ENCODE data around the gene ACAP1. TPM values are rescaled to one million over a fixed set of nuclear protein-coding genes. Genes with fewer than 3 reads are reported as not detected.

Gene ACAP1
- total RNA-seq, 1 experiment from 2014 or later: 58.6 TPM

DNA sequence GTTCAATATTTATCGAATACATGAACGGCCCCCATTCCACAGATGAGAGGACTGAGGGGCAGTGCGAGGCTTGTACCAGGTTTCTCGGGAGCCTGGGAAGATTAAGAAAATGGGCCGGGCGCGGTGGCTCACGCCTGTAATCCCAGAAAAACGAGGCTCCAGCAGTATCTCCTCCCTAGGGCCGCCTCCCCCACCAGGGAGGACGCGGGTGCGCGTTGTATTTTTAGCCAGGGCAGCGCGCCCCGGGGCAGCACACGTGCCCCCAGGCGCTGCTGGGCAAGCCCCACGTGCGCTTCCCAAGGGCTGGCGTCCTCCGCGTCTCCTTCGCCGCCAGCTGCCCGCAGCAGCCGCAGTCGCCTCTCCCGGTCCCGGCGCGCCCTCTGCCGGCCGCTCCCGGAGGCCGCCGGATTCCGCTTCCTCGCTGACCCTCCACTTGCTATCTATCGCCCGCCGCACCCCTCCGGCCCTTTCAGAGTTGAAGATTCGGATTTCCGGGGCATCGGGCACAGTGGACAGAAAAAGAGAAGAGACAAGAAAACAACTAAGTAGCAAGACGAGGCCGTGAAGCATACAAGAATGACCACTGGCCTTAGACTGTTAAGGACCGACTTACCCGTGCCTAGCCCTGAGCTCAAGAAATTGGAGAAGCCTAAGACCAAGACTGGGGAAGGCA is 40.0 kb upstream of the ACAP1 start (continued):
- TF ChIP-seq, protein P1, sequence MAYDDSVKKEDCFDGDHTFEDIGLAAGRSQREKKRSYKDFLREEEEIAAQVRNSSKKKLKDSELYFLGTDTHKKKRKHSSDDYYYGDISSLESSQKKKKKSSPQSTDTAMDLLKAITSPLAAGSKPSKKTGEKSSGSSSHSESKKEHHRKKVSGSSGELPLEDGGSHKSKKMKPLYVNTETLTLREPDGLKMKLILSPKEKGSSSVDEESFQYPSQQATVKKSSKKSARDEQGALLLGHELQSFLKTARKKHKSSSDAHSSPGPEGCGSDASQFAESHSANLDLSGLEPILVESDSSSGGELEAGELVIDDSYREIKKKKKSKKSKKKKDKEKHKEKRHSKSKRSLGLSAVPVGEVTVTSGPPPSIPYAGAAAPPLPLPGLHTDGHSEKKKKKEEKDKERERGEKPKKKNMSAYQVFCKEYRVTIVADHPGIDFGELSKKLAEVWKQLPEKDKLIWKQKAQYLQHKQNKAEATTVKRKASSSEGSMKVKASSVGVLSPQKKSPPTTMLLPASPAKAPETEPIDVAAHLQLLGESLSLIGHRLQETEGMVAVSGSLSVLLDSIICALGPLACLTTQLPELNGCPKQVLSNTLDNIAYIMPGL (CRISPR knock-in tag; IDR thresholded peaks at IDR 0.05): peak; percentile 92
- TF ChIP-seq ZNF121 (CRISPR knock-in tag; IDR thresholded peaks at IDR 0.05) (0 out of 2 replicates have a peak, but pooled peaks have one; percentile 20), NR2C2 (CRISPR knock-in tag; IDR thresholded peaks at IDR 0.05) (no peak), ZNF219 (CRISPR knock-in tag; IDR thresholded peaks at IDR 0.05; ENCODE audit: borderline replicate concordance) (0 out of 2 replicates have a peak, but pooled peaks have one; percentile 16), NFYB (CRISPR knock-in tag; conservative IDR thresholded peaks at IDR 0.05; ENCODE audit: low read depth) (no peak), CREB1 (CRISPR knock-in tag; IDR thresholded peaks at IDR 0.05) (no peak), RORB (CRISPR knock-in tag; IDR thresholded peaks at IDR 0.05) (no peak), ZNF317 (CRISPR knock-in tag; IDR thresholded peaks at IDR 0.05; ENCODE audit: borderline replicate concordance, low read depth) (peak; percentile 27; the same call in 1 of the 2 replicates), MYBL2 (CRISPR knock-in tag; IDR thresholded peaks at IDR 0.05) (peak; percentile 84; the same call in 1 of the 2 replicates), GTF2I (CRISPR knock-in tag; conservative IDR thresholded peaks at IDR 0.05) (peak; percentile 68; the same call in 1 of the 2 replicates), ZNF396 (CRISPR knock-in tag; IDR thresholded peaks at IDR 0.05; ENCODE audit: borderline replicate concordance) (no peak), ESRRA (CRISPR knock-in tag; IDR thresholded peaks at IDR 0.05; ENCODE audit: borderline replicate concordance) (peak; percentile 80), MXD4 (CRISPR knock-in tag; IDR thresholded peaks at IDR 0.05; ENCODE audit: borderline replicate concordance) (no peak), NR3C1 (CRISPR knock-in tag; conservative IDR thresholded peaks at IDR 0.05; ENCODE audit: low read depth) (peak; percentile 66; the same call in 1 of the 2 replicates)
- TF ChIP-seq, protein P2, sequence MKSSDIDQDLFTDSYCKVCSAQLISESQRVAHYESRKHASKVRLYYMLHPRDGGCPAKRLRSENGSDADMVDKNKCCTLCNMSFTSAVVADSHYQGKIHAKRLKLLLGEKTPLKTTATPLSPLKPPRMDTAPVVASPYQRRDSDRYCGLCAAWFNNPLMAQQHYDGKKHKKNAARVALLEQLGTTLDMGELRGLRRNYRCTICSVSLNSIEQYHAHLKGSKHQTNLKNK (CRISPR knock-in tag; IDR thresholded peaks at IDR 0.05): no peak
- TF ChIP-seq, protein P3, sequence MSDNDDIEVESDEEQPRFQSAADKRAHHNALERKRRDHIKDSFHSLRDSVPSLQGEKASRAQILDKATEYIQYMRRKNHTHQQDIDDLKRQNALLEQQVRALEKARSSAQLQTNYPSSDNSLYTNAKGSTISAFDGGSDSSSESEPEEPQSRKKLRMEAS (CRISPR knock-in tag; IDR thresholded peaks at IDR 0.05): peak; percentile 96
- TF ChIP-seq, protein P4, sequence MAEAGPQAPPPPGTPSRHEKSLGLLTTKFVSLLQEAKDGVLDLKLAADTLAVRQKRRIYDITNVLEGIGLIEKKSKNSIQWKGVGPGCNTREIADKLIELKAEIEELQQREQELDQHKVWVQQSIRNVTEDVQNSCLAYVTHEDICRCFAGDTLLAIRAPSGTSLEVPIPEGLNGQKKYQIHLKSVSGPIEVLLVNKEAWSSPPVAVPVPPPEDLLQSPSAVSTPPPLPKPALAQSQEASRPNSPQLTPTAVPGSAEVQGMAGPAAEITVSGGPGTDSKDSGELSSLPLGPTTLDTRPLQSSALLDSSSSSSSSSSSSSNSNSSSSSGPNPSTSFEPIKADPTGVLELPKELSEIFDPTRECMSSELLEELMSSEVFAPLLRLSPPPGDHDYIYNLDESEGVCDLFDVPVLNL (CRISPR knock-in tag; IDR thresholded peaks at IDR 0.05; ENCODE audit: borderline replicate concordance, low read depth): no peak
- TF ChIP-seq, protein P5, sequence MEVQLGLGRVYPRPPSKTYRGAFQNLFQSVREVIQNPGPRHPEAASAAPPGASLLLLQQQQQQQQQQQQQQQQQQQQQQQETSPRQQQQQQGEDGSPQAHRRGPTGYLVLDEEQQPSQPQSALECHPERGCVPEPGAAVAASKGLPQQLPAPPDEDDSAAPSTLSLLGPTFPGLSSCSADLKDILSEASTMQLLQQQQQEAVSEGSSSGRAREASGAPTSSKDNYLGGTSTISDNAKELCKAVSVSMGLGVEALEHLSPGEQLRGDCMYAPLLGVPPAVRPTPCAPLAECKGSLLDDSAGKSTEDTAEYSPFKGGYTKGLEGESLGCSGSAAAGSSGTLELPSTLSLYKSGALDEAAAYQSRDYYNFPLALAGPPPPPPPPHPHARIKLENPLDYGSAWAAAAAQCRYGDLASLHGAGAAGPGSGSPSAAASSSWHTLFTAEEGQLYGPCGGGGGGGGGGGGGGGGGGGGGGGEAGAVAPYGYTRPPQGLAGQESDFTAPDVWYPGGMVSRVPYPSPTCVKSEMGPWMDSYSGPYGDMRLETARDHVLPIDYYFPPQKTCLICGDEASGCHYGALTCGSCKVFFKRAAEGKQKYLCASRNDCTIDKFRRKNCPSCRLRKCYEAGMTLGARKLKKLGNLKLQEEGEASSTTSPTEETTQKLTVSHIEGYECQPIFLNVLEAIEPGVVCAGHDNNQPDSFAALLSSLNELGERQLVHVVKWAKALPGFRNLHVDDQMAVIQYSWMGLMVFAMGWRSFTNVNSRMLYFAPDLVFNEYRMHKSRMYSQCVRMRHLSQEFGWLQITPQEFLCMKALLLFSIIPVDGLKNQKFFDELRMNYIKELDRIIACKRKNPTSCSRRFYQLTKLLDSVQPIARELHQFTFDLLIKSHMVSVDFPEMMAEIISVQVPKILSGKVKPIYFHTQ (CRISPR knock-in tag; IDR thresholded peaks at IDR 0.05): no peak
- TF ChIP-seq, protein P6, sequence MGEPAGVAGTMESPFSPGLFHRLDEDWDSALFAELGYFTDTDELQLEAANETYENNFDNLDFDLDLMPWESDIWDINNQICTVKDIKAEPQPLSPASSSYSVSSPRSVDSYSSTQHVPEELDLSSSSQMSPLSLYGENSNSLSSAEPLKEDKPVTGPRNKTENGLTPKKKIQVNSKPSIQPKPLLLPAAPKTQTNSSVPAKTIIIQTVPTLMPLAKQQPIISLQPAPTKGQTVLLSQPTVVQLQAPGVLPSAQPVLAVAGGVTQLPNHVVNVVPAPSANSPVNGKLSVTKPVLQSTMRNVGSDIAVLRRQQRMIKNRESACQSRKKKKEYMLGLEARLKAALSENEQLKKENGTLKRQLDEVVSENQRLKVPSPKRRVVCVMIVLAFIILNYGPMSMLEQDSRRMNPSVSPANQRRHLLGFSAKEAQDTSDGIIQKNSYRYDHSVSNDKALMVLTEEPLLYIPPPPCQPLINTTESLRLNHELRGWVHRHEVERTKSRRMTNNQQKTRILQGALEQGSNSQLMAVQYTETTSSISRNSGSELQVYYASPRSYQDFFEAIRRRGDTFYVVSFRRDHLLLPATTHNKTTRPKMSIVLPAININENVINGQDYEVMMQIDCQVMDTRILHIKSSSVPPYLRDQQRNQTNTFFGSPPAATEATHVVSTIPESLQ (CRISPR knock-in tag; IDR thresholded peaks at IDR 0.05): no peak
- TF ChIP-seq, protein P7, sequence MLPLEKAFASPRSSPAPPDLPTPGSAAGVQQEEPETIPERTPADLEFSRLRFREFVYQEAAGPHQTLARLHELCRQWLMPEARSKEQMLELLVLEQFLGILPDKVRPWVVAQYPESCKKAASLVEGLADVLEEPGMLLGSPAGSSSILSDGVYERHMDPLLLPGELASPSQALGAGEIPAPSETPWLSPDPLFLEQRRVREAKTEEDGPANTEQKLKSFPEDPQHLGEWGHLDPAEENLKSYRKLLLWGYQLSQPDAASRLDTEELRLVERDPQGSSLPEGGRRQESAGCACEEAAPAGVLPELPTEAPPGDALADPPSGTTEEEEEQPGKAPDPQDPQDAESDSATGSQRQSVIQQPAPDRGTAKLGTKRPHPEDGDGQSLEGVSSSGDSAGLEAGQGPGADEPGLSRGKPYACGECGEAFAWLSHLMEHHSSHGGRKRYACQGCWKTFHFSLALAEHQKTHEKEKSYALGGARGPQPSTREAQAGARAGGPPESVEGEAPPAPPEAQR (CRISPR knock-in tag; IDR thresholded peaks at IDR 0.05): no peak
- TF ChIP-seq, protein P8, sequence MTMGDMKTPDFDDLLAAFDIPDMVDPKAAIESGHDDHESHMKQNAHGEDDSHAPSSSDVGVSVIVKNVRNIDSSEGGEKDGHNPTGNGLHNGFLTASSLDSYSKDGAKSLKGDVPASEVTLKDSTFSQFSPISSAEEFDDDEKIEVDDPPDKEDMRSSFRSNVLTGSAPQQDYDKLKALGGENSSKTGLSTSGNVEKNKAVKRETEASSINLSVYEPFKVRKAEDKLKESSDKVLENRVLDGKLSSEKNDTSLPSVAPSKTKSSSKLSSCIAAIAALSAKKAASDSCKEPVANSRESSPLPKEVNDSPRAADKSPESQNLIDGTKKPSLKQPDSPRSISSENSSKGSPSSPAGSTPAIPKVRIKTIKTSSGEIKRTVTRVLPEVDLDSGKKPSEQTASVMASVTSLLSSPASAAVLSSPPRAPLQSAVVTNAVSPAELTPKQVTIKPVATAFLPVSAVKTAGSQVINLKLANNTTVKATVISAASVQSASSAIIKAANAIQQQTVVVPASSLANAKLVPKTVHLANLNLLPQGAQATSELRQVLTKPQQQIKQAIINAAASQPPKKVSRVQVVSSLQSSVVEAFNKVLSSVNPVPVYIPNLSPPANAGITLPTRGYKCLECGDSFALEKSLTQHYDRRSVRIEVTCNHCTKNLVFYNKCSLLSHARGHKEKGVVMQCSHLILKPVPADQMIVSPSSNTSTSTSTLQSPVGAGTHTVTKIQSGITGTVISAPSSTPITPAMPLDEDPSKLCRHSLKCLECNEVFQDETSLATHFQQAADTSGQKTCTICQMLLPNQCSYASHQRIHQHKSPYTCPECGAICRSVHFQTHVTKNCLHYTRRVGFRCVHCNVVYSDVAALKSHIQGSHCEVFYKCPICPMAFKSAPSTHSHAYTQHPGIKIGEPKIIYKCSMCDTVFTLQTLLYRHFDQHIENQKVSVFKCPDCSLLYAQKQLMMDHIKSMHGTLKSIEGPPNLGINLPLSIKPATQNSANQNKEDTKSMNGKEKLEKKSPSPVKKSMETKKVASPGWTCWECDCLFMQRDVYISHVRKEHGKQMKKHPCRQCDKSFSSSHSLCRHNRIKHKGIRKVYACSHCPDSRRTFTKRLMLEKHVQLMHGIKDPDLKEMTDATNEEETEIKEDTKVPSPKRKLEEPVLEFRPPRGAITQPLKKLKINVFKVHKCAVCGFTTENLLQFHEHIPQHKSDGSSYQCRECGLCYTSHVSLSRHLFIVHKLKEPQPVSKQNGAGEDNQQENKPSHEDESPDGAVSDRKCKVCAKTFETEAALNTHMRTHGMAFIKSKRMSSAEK (CRISPR knock-in tag; IDR thresholded peaks at IDR 0.05; ENCODE audit: borderline replicate concordance): no peak
- TF ChIP-seq, protein P9, sequence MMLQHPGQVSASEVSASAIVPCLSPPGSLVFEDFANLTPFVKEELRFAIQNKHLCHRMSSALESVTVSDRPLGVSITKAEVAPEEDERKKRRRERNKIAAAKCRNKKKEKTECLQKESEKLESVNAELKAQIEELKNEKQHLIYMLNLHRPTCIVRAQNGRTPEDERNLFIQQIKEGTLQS (CRISPR knock-in tag; conservative IDR thresholded peaks at IDR 0.05): no peak
- TF ChIP-seq, protein P10, sequence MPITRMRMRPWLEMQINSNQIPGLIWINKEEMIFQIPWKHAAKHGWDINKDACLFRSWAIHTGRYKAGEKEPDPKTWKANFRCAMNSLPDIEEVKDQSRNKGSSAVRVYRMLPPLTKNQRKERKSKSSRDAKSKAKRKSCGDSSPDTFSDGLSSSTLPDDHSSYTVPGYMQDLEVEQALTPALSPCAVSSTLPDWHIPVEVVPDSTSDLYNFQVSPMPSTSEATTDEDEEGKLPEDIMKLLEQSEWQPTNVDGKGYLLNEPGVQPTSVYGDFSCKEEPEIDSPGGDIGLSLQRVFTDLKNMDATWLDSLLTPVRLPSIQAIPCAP (CRISPR knock-in tag; IDR thresholded peaks at IDR 0.05): no peak
